NB4 (cell line): ENCODE results near the gene AARSD1.

Source experiments
- CTCF ChIP-seq: IDR thresholded peaks from one replicate; pipeline ENCODE4 v1.5.1; 2012; ENCODE audit warnings: low read depth, low read length
- MYC ChIP-seq: IDR thresholded peaks from 2 replicates; pipeline ENCODE4 v1.6.1; 2011; ENCODE audit warnings: low read depth, low read length
- POLR2A ChIP-seq: IDR thresholded peaks from 2 replicates; pipeline ENCODE4 v1.6.1; 2011; ENCODE audit warnings: mild to moderate bottlenecking; ENCODE audit not compliant: insufficient read length; ENCODE audit errors: extremely low read depth
- TF ChIP-seq, protein P1 (sequence below): IDR thresholded peaks from 2 replicates; pipeline ENCODE4 v1.6.1; 2011; ENCODE audit warnings: low read depth, low read length

- no peak for TF ChIP-seq CTCF
- TF ChIP-seq POLR2A = no peak
- TF ChIP-seq, protein P1, sequence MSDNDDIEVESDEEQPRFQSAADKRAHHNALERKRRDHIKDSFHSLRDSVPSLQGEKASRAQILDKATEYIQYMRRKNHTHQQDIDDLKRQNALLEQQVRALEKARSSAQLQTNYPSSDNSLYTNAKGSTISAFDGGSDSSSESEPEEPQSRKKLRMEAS = no peak
- no peak for TF ChIP-seq MYC
These were observed 20.0 kb downstream of the AARSD1 start for GRCh38 chr17:42944211-42944610.
